Measurements from ENCODE around the gene PLAU. TPM values are rescaled to one million over a fixed set of nuclear protein-coding genes. Genes with fewer than 3 reads are reported as not detected.

Gene PLAU
- total and polyA plus RNA-seq, 2 donors (not counting 3 experiments of a cell fraction or from before 2014, with no cell fraction given) = 23.6 to 34.9 TPM

DNA sequence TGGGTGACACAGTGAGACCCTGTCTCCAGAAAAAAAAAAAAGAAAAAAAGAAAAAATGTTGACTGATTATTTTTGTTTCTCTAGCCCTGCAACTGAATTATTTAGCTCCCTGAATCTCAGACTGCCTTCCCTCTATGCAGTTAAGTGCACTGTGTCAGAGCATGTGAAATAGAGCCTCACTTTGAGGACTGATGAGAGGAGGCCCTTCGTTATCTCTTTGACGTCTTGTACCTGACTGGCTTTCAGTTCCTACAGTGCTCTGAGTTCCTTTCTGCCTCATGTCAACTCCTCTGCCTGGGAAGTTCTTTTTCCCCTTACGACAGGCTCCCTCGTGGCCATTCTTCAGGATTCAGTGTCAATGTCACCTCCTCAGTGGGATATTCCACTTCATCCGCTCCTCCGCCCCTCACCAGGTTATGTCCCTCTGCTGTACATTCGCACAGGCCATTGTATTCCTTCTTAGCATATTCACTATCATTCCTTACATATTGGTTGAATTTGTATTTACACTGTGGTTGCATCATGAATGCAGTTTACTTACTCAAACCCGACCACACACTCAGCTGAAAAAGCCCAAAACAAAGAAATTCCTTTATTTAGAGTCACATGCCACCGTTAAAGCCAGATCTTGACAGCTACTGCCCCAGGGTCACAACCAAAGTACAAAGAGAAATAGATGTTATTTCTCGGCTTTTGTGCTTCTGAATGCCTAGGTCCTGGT, 18.5 kb upstream of the PLAU start:
- H3K27ac ChIP-seq (ENCODE audit: insufficient read depth, low read depth, low read length) = no peak overlapping the region
- POLR2A ChIA-PET = no interaction called here
- DNase-seq (ENCODE audit: low read depth, low spot score) = no peak

More for the DNA sequence above, 18.5 kb upstream of the PLAU start:
- intact Hi-C loops (cut with micrococcal nuclease) (no loop called here), dilution Hi-C loops (cut with MboI; ENCODE audit: extremely low pct_ligation_motif_present, low sequenced_read_pairs) (no loop called here)
- Histone ChIP-seq H4K20me1 (replicated peaks; ENCODE audit: control insufficient read depth, extremely low read depth, insufficient read depth, low read length) (no peaks in the 10 kb centered on the region), H3K4me2 (ENCODE audit: insufficient read depth, low read length) (no peak overlapping the region), H3K36me3 (ENCODE audit: control insufficient read depth in 2 of 2, extremely low read depth in 1 of 2, insufficient read depth in 2 of 2, low read length in 2 of 2) (no peaks in the 10 kb centered on the region), H2AFZ (ENCODE audit: low read depth, low read length) (no peak overlapping the region), H3K4me1 (ENCODE audit: control insufficient read depth, extremely low read depth, insufficient read depth, low read length) (peaks cover 25% of the 10 kb centered on the region), H3K9me1 (replicated peaks; ENCODE audit: control insufficient read depth, extremely low read depth, insufficient read depth, low read length) (no peaks in the 10 kb centered on the region), H3K4me3 (replicated peaks in 1 of 3; ENCODE audit: insufficient read depth in 1 of 3, low read depth in 1 of 3, low read length in 3 of 3) (no peak overlapping the region), H3K9ac (replicated peaks; ENCODE audit: extremely low read depth, insufficient read depth, low read length) (no peak overlapping the region), H3K9me3 (replicated peaks; ENCODE audit: control insufficient read depth, insufficient read depth, low read length) (no peaks in the 10 kb centered on the region), H3K79me2 (ENCODE audit: control insufficient read depth, insufficient read depth, low read length) (no peaks in the 10 kb centered on the region), H3K27me3 (ENCODE audit: control insufficient read depth in 2 of 2, insufficient read depth in 2 of 2, low read length in 2 of 2) (no peaks in the 10 kb centered on the region)
- CTCF ChIA-PET = interaction anchor here (1.0 to 14.6 kb wide), 3 partner anchors 15 to 65 kb away, joined by 3 to 439 read pairs (median 3); no protein-coding TSS in a partner anchor
- FAIRE-seq = no peak
- BruUV-seq (replicated peaks) = no TSS peak
- TF ChIP-seq, protein P1, sequence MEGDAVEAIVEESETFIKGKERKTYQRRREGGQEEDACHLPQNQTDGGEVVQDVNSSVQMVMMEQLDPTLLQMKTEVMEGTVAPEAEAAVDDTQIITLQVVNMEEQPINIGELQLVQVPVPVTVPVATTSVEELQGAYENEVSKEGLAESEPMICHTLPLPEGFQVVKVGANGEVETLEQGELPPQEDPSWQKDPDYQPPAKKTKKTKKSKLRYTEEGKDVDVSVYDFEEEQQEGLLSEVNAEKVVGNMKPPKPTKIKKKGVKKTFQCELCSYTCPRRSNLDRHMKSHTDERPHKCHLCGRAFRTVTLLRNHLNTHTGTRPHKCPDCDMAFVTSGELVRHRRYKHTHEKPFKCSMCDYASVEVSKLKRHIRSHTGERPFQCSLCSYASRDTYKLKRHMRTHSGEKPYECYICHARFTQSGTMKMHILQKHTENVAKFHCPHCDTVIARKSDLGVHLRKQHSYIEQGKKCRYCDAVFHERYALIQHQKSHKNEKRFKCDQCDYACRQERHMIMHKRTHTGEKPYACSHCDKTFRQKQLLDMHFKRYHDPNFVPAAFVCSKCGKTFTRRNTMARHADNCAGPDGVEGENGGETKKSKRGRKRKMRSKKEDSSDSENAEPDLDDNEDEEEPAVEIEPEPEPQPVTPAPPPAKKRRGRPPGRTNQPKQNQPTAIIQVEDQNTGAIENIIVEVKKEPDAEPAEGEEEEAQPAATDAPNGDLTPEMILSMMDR (IDR thresholded peaks at IDR 0.05; ENCODE audit: extremely low read depth in 1 of 2, insufficient read depth in 1 of 2, low read depth in 1 of 2, low read length in 2 of 2) = no peak
- TF ChIP-seq EZH2 (IDR thresholded peaks at IDR 0.05; ENCODE audit: borderline replicate concordance, low read depth, low read length, severe bottlenecking) (no peak), JUN (IDR thresholded peaks at IDR 0.05; ENCODE audit: borderline replicate concordance, insufficient read depth, insufficient read length, low read depth) (no peak), POLR2AphosphoS5 (IDR thresholded peaks at IDR 0.05; ENCODE audit: insufficient read depth, low read depth, low read length) (no peak), POLR2A (IDR thresholded peaks at IDR 0.05; ENCODE audit: low read depth, low read length) (no peak), FOS (IDR thresholded peaks at IDR 0.05; ENCODE audit: borderline replicate concordance, insufficient read depth, low read length) (no peak), GATA2 (IDR thresholded peaks at IDR 0.05; ENCODE audit: insufficient read depth, insufficient read length, low read depth, low read length) (no peak), MYC (IDR thresholded peaks at IDR 0.05; ENCODE audit: low read depth, low read length) (no peak)
- TF ChIP-seq, protein P2, sequence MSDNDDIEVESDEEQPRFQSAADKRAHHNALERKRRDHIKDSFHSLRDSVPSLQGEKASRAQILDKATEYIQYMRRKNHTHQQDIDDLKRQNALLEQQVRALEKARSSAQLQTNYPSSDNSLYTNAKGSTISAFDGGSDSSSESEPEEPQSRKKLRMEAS (IDR thresholded peaks at IDR 0.05; ENCODE audit: insufficient read depth, insufficient read length) = no peak
